Trophoblast cell (in vitro differentiated cells and primary cell): ENCODE data around the gene KIRREL3.
A peak's percentile ranks its signal among the peaks of the same experiment; 100 is the strongest.

Source experiments
- DNase-seq, 2 donors: peaks; one replicate each; pipeline ENCODE4 v3.0.0-alpha.2; 2016
- H2AFZ ChIP-seq: 2 replicates; pipeline ENCODE4 v1.6.1; 2013; ENCODE audit warnings: low read length, moderate library complexity, mild to moderate bottlenecking; ENCODE audit not compliant: insufficient read depth, poor library complexity
- H2AK5ac ChIP-seq: 2 replicates; pipeline ENCODE4 v1.6.1; 2013; ENCODE audit warnings: mild to moderate bottlenecking, low read length
- H2BK120ac ChIP-seq: 2 replicates; pipeline ENCODE4 v1.6.1; 2013; ENCODE audit warnings: low read length, mild to moderate bottlenecking, moderate library complexity; ENCODE audit not compliant: insufficient read depth, poor library complexity
- H2BK12ac ChIP-seq: 2 replicates; pipeline ENCODE4 v1.6.1; 2013; ENCODE audit warnings: mild to moderate bottlenecking, low read length, moderate library complexity
- H2BK5ac ChIP-seq: 2 replicates; pipeline ENCODE4 v1.6.1; 2013; ENCODE audit warnings: low read length, low read depth, moderate library complexity, mild to moderate bottlenecking; ENCODE audit not compliant: poor library complexity
- H3K14ac ChIP-seq: 2 replicates; pipeline ENCODE4 v1.6.1; 2013; ENCODE audit warnings: mild to moderate bottlenecking, low read length
- H3K18ac ChIP-seq: 2 replicates; pipeline ENCODE4 v1.6.1; 2013; ENCODE audit warnings: mild to moderate bottlenecking, low read length
- H3K23ac ChIP-seq: 2 replicates; pipeline ENCODE4 v1.6.1; 2013; ENCODE audit warnings: low read length
- H3K27ac ChIP-seq: 2 replicates; pipeline ENCODE4 v1.5.1; 2013; ENCODE audit warnings: low read depth, mild to moderate bottlenecking, inconsistent platforms, low read length, moderate library complexity
- H3K27me3 ChIP-seq: 2 replicates; pipeline ENCODE4 v1.6.1; 2013; ENCODE audit warnings: inconsistent platforms, mild to moderate bottlenecking, low read length, moderate library complexity; ENCODE audit not compliant: insufficient read depth
- H3K36me3 ChIP-seq, 2 experiments: 1 replicate in 1 of 2; 2 replicates in 1 of 2; pipeline ENCODE4 v1.6.1; 2013; ENCODE audit warnings: low read length in 2 of 2, mild to moderate bottlenecking in 2 of 2, moderate library complexity in 1 of 2; ENCODE audit not compliant: insufficient read depth in 2 of 2, control insufficient read depth in 1 of 2
- H3K4ac ChIP-seq: 2 replicates; pipeline ENCODE4 v1.6.1; 2013; ENCODE audit warnings: low read depth, mild to moderate bottlenecking, low read length, moderate library complexity
- H3K4me1 ChIP-seq, 2 experiments: 1 replicate in 1 of 2; 2 replicates in 1 of 2; pipeline ENCODE4 v1.6.1; 2013; ENCODE audit warnings: low read length in 2 of 2, mild to moderate bottlenecking in 2 of 2, moderate library complexity in 1 of 2; ENCODE audit not compliant: insufficient read depth in 2 of 2, control insufficient read depth in 1 of 2
- H3K4me2 ChIP-seq: 2 replicates; pipeline ENCODE4 v1.6.1; 2013; ENCODE audit warnings: inconsistent platforms, mild to moderate bottlenecking, low read length, moderate library complexity
- H3K4me3 ChIP-seq: 2 replicates; pipeline ENCODE4 v1.5.1; 2013; ENCODE audit warnings: mild to moderate bottlenecking, low read depth, low read length, inconsistent platforms
- H3K79me1 ChIP-seq: one replicate; pipeline ENCODE4 v1.6.1; 2013; ENCODE audit warnings: low read length
- H3K79me2 ChIP-seq: 2 replicates; pipeline ENCODE4 v1.6.1; 2013; ENCODE audit warnings: low read length, mild to moderate bottlenecking; ENCODE audit not compliant: control insufficient read depth, insufficient read depth, poor library complexity
- H3K9ac ChIP-seq: 2 replicates; pipeline ENCODE4 v1.6.1; 2013; ENCODE audit warnings: mild to moderate bottlenecking, low read length
- H3K9me3 ChIP-seq: 2 replicates; pipeline ENCODE4 v1.6.1; 2013; ENCODE audit warnings: low read depth, mild to moderate bottlenecking, control low read depth, inconsistent platforms, low read length; ENCODE audit not compliant: insufficient read depth
- H4K12ac ChIP-seq: 2 replicates; pipeline ENCODE4 v1.6.1; 2013; ENCODE audit warnings: low read depth, mild to moderate bottlenecking, low read length, moderate library complexity
- H4K8ac ChIP-seq: 2 replicates; pipeline ENCODE4 v1.6.1; 2013; ENCODE audit warnings: low read depth, mild to moderate bottlenecking, low read length, moderate library complexity
- H4K91ac ChIP-seq: one replicate; pipeline ENCODE4 v1.6.1; 2013; ENCODE audit warnings: low read depth, mild to moderate bottlenecking, low read length, moderate library complexity
- WGBS: extraction: QIAGEN DNeasy Blood & Tissue Kit; methylation state at CpG from one replicate; pipeline ENCODE4 v1.1.7; 2013; ENCODE audit warnings: missing lambda C conversion rate; ENCODE audit not compliant: insufficient read length, insufficient coverage; ENCODE audit errors: extremely low coverage; 5-methylcytosine and 5-hydroxymethylcytosine counted together

KIRREL3 gene

DNA sequence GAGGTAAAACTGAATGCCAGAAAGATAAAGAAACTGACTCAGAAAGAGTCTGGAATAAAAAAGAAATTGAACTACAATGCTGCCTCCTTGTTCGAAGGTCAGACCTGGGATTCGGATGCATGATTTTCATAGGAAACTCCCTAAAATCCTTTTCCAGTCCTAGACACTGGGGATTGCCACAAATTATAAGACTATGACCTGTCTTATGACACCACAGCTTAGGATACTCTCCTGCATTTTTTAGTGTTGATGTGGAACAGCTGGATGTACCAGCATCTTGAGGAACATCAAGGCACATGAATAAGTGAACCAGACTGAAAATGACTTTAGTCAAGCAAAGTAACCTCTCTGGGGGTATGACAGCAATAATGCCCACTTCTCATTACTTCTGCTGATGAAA lies 9.0 kb downstream of the KIRREL3 start:
- Histone ChIP-seq H4K91ac (no peak overlapping the region), H3K79me2 (no peaks in the 10 kb centered on the region)

DNA sequence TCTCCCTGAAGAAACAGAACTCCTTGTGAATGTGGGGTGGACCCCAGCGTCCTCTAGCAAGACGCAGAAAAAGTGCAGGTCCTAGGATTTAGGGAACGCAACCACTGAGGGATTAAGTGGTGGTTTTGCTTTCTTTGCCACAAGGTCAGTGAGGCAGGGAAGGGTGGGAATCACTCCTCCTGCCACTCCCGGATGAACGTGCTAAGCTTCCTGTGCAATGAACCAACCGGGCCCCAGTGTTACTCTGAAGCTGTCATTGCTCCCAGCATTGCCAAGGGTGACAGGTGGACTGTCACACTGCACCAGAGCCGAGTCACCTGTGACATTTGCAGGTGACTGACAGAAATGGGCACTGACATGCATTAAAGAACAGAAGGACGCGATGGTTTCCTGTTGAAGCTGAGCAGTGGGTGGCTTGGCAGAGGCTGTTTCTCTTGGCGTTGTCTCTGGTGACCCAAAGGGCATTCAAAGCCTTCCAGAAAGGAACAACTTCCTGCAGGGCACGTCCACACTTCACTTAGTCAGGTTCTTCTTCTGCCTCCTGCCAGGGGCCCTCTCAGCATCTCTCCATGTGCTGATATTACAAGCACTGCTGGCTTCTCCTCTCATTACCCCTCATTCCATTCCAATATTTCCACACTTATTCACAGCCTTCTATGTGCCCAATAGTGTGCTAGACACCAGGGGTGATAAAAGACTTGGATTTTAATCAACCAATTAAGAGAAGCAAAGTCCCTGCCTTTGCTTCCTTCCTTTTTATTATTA lies 9.7 kb downstream of the KIRREL3 start:
- no peak overlapping the region for H2AFZ ChIP-seq
- H3K23ac ChIP-seq = no peak overlapping the region
- no peak overlapping the region for H2BK12ac ChIP-seq
- H4K12ac ChIP-seq = no peak overlapping the region
- H3K4me1 ChIP-seq = peaks cover 2 to 5% of the 10 kb centered on the region in 2 experiments
- H3K14ac ChIP-seq = no peak overlapping the region
- H4K8ac ChIP-seq = no peak overlapping the region
- H3K36me3 ChIP-seq = no peaks in the 10 kb centered on the region
- no peak overlapping the region for H3K27ac ChIP-seq
- peak; percentile 31 to 68 for DNase-seq
- no CpG with 5 or more reads among the region's 11 CpGs for WGBS
- H4K91ac ChIP-seq = no peak overlapping the region
- H2BK120ac ChIP-seq = no peak overlapping the region
- H3K4me2 ChIP-seq = no peak overlapping the region
- no peaks in the 10 kb centered on the region for H3K9me3 ChIP-seq
- H3K4me3 ChIP-seq = no peak overlapping the region
- no peaks in the 10 kb centered on the region for H3K27me3 ChIP-seq
- H3K79me1 ChIP-seq = no peaks in the 10 kb centered on the region
- H2AK5ac ChIP-seq = no peak overlapping the region
- no peaks in the 10 kb centered on the region for H3K79me2 ChIP-seq
- H3K9ac ChIP-seq = no peak overlapping the region
- no peak overlapping the region for H3K4ac ChIP-seq
- H2BK5ac ChIP-seq = no peak overlapping the region
- no peak overlapping the region for H3K18ac ChIP-seq

More for the DNA sequence above, 9.0 kb downstream of the KIRREL3 start:
- Histone ChIP-seq H2AFZ (no peak overlapping the region), H2BK12ac (no peak overlapping the region), H4K12ac (no peak overlapping the region), H3K4me3 (no peak overlapping the region), H3K9me3 (no peaks in the 10 kb centered on the region), H3K4me2 (no peak overlapping the region), H3K27me3 (no peaks in the 10 kb centered on the region), H3K9ac (no peak overlapping the region), H4K8ac (no peak overlapping the region), H3K4me1 (peaks cover 2 to 5% of the 10 kb centered on the region in 2 experiments), H3K4ac (no peak overlapping the region), H3K18ac (no peak overlapping the region), H3K14ac (no peak overlapping the region), H3K79me1 (no peaks in the 10 kb centered on the region), H2AK5ac (no peak overlapping the region), H2BK120ac (no peak overlapping the region), H2BK5ac (no peak overlapping the region), H3K27ac (no peak overlapping the region), H3K23ac (no peak overlapping the region), H3K36me3 (no peaks in the 10 kb centered on the region)
- DNase-seq = peak; percentile 79 to 95
- WGBS = no CpG with 5 or more reads among the region's 2 CpGs

DNA sequence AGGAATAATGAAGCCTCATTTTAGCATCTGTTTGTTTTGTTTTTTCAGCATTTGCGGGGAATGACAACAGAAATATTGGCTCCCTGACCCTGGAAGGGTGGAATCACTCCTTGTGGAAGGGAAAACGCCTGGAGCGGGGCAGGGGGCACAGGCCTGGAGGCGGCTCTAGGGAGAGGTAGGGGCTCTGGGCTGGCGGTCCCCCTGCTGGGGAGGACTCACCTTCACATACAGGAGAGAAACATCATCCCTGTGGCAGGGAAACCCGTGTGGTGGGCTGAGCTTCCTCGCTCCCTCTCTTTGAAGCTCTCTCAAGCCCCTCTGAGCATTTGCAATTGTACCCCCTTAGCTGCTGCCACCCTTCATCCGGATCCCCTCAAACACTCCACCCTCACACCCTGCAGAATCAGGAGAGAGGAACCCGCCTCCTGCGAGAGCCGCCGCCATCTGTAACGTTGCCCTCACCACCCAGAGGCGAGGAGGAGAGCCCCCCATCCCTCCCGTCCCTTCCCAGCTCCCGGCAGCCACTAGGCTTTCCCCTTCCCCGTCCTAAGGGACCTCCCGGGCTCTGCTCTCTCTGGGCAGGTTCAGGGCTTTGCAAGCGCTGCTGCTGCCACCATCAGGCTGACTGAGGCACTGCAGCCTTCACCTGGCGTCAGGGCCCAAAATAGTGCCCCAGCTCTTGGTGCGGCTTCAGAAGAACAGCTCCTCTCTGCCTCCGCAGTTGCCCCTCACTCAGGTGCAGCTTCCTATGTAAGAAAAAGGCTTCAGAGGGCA lies 10.4 kb downstream of the KIRREL3 start:
- Histone ChIP-seq H3K4me1 (peaks cover 2 to 5% of the 10 kb centered on the region in 2 experiments), H2AFZ (no peak overlapping the region), H3K27me3 (no peaks in the 10 kb centered on the region), H2BK12ac (no peak overlapping the region), H2BK5ac (no peak overlapping the region), H3K4me2 (no peak overlapping the region), H4K91ac (no peak overlapping the region), H4K12ac (no peak overlapping the region), H3K14ac (no peak overlapping the region), H3K4ac (no peak overlapping the region), H2BK120ac (no peak overlapping the region), H3K18ac (no peak overlapping the region), H4K8ac (no peak overlapping the region), H2AK5ac (no peak overlapping the region), H3K36me3 (no peaks in the 10 kb centered on the region), H3K23ac (no peak overlapping the region), H3K27ac (no peak overlapping the region), H3K79me1 (no peaks in the 10 kb centered on the region), H3K4me3 (no peak overlapping the region), H3K79me2 (no peaks in the 10 kb centered on the region), H3K9ac (no peak overlapping the region), H3K9me3 (peaks cover 3% of the 10 kb centered on the region)
- DNase-seq = peak; percentile 79 to 91
- WGBS = no CpG with 5 or more reads among the region's 22 CpGs

DNA sequence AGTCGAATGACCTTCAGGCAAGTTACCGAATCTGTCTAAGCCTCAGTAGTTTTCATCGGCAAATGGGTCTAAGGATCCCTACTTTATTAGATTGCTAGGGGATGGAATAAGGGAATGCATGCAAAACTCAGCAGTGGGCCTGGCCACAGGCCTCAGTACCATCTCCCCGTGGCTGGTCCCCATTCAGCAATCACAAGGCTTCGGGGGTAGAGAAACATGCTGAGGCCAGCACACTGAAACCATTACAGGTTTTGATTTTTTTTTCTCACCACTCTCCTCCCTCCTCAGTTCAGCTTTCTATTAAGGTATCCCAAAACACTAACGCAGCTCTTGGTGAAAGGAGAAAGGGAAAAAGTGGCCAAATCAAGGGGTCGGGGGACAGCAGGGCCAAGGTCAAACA lies 11.9 kb downstream of the KIRREL3 start:
- no peak for DNase-seq
- no peak overlapping the region for H3K18ac ChIP-seq
- WGBS = no CpG with 5 or more reads among the region's 7 CpGs
- no peaks in the 10 kb centered on the region for H3K79me2 ChIP-seq
- H3K9me3 ChIP-seq = peaks cover 3% of the 10 kb centered on the region
- H3K14ac ChIP-seq = no peak overlapping the region
- H4K91ac ChIP-seq = no peak overlapping the region
- H4K12ac ChIP-seq = no peak overlapping the region
- no peak overlapping the region for H2BK5ac ChIP-seq
- H3K79me1 ChIP-seq = no peaks in the 10 kb centered on the region
- peaks cover 2 to 5% of the 10 kb centered on the region in 2 experiments for H3K4me1 ChIP-seq
- no peak overlapping the region for H2AFZ ChIP-seq
- no peak overlapping the region for H3K27ac ChIP-seq
- no peak overlapping the region for H3K4me3 ChIP-seq
- H3K4me2 ChIP-seq = no peak overlapping the region
- no peaks in the 10 kb centered on the region for H3K27me3 ChIP-seq
- no peak overlapping the region for H2AK5ac ChIP-seq
- H3K23ac ChIP-seq = no peak overlapping the region
- H2BK120ac ChIP-seq = no peak overlapping the region
- H3K4ac ChIP-seq = no peak overlapping the region
- H3K9ac ChIP-seq = no peak overlapping the region
- no peak overlapping the region for H2BK12ac ChIP-seq
- H4K8ac ChIP-seq = no peak overlapping the region
- H3K36me3 ChIP-seq = no peaks in the 10 kb centered on the region
